HAP-1 (cell line): ENCODE results near the gene FNIP2.
"Not testable (repeated sequence)": the region's sequence is repeated elsewhere in the genome, so short reads cannot be mapped to it uniquely, and the experiment has no call there.

Experiments used
- DNase-seq, 2 experiments: peaks; one replicate each; pipeline ENCODE4 v3.0.0-alpha.2; 2016 to 2020; ENCODE audit warnings: low spot score in 2 of 2
- H3K27me3 ChIP-seq: fragments of 250-450 bp; sonication (Bioruptor Pico); 2 replicates; pipeline ENCODE4 v1.5.1; 2020; ENCODE audit warnings: low read depth, mild to moderate bottlenecking, moderate library complexity
- H3K36me3 ChIP-seq: fragments of 250-450 bp; sonication (Bioruptor Pico); replicated peaks from 2 replicates; pipeline ENCODE4 v1.5.1; 2020; ENCODE audit warnings: mild to moderate bottlenecking
- H3K4me1 ChIP-seq: fragments of 250-450 bp; sonication (Bioruptor Pico); 2 replicates; pipeline ENCODE4 v1.5.1; 2020; ENCODE audit warnings: mild to moderate bottlenecking
- H3K4me3 ChIP-seq: fragments of 250-450 bp; sonication (Bioruptor Pico); 2 replicates; pipeline ENCODE4 v1.5.1; 2020; ENCODE audit warnings: mild to moderate bottlenecking, moderate library complexity
- H3K9me3 ChIP-seq: fragments of 250-450 bp; sonication (Bioruptor Pico); 2 replicates; pipeline ENCODE4 v1.5.1; 2020; ENCODE audit warnings: mild to moderate bottlenecking, moderate library complexity
- in situ Hi-C: fragments of 300-500 bp; cut with MboI; formaldehyde crosslinking; loops from 3 replicates; pipeline ENCODE4 v1.14.3; 2020; ENCODE audit warnings: low sequenced_read_pairs, inconsistent platforms, mixed read lengths

Gene FNIP2

GRCh38 chr4:158819942-158820786 lies 51.3 kb downstream of the FNIP2 start:
- Histone ChIP-seq H3K4me1 (peaks cover 8% of the 10 kb centered on the region), H3K27me3 (no peaks in the 10 kb centered on the region), H3K4me3 (no peak overlapping the region), H3K9me3 (no peaks in the 10 kb centered on the region), H3K36me3 (no peaks in the 10 kb centered on the region)
- DNase-seq, result no peak
- in situ Hi-C loops, result no loop called here

- DNase-seq, result no peak
- H3K4me3 ChIP-seq, result no peak overlapping the region
- H3K4me1 ChIP-seq, result peaks cover 8% of the 10 kb centered on the region
- no peaks in the 10 kb centered on the region for H3K9me3 ChIP-seq
- no peaks in the 10 kb centered on the region for H3K27me3 ChIP-seq
- in situ Hi-C loops, result no loop called here
- 0 out of 2 replicates have a peak, but pooled peaks cover 3% of the 10 kb centered on the region for H3K36me3 ChIP-seq
These were observed 52.6 kb downstream of the FNIP2 start for GRCh38 chr4:158821228-158821971.

- H3K9me3 ChIP-seq, result no peaks in the 10 kb centered on the region
- no peaks in the 10 kb centered on the region for H3K27me3 ChIP-seq
- in situ Hi-C loops, result no loop called here
- no peak for DNase-seq
- no peak overlapping the region for H3K4me3 ChIP-seq
- H3K36me3 ChIP-seq, result 0 out of 2 replicates have a peak, but pooled peaks cover 3% of the 10 kb centered on the region
- peaks cover 8% of the 10 kb centered on the region for H3K4me1 ChIP-seq
These were observed 53.5 kb downstream of the FNIP2 start for GRCh38 chr4:158822348-158822747.

- peaks cover under 1% of the 10 kb centered on the region; the same call in 1 of the 2 replicates for H3K4me1 ChIP-seq
These were observed 54.6 kb downstream of the FNIP2 start for GRCh38 chr4:158823461-158823873.

GRCh38 chr4:158824425-158825274 lies 55.8 kb downstream of the FNIP2 start:
- DNase-seq, result no peak
- no peak overlapping the region for H3K4me3 ChIP-seq
- no peaks in the 10 kb centered on the region for H3K9me3 ChIP-seq
- in situ Hi-C loops, result no loop called here
- H3K27me3 ChIP-seq, result no peaks in the 10 kb centered on the region
- no peaks in the 10 kb centered on the region for H3K4me1 ChIP-seq
- 0 out of 2 replicates have a peak, but pooled peaks cover 3% of the 10 kb centered on the region for H3K36me3 ChIP-seq

More at GRCh38 chr4:158823461-158823873, 54.6 kb downstream of the FNIP2 start:
- H3K36me3 ChIP-seq, result 0 out of 2 replicates have a peak, but pooled peaks cover 3% of the 10 kb centered on the region
- no peak for DNase-seq
- no peaks in the 10 kb centered on the region for H3K9me3 ChIP-seq
- in situ Hi-C loops, result no loop called here
- H3K4me3 ChIP-seq, result no peak overlapping the region
- no peaks in the 10 kb centered on the region for H3K27me3 ChIP-seq

GRCh38 chr4:158825433-158826036 lies 56.7 kb downstream of the FNIP2 start:
- DNase-seq, result no peak
- H3K36me3 ChIP-seq, result 0 out of 2 replicates have a peak, but pooled peaks cover 3% of the 10 kb centered on the region
- H3K27me3 ChIP-seq, result no peaks in the 10 kb centered on the region
- H3K9me3 ChIP-seq, result no peaks in the 10 kb centered on the region
- H3K4me3 ChIP-seq, result no peak overlapping the region
- in situ Hi-C loops, result no loop called here
- H3K4me1 ChIP-seq, result no peaks in the 10 kb centered on the region

- H3K27me3 ChIP-seq, result no peaks in the 10 kb centered on the region
- no peak overlapping the region for H3K4me3 ChIP-seq
- no peaks in the 10 kb centered on the region for H3K4me1 ChIP-seq
- no peaks in the 10 kb centered on the region for H3K9me3 ChIP-seq
- 0 out of 2 replicates have a peak, but pooled peaks cover 3% of the 10 kb centered on the region for H3K36me3 ChIP-seq
- DNase-seq, result no peak
- in situ Hi-C loops, result no loop called here
These were observed 57.2 kb downstream of the FNIP2 start for GRCh38 chr4:158826057-158826456.

GRCh38 chr4:158826882-158827281 lies 58.1 kb downstream of the FNIP2 start:
- Histone ChIP-seq H3K9me3 (no peaks in the 10 kb centered on the region), H3K27me3 (no peaks in the 10 kb centered on the region), H3K4me3 (no peak overlapping the region), H3K4me1 (no peaks in the 10 kb centered on the region), H3K36me3 (0 out of 2 replicates have a peak, but pooled peaks cover 3% of the 10 kb centered on the region)
- DNase-seq, result no peak
- in situ Hi-C loops, result no loop called here

- in situ Hi-C loops, result no loop called here
- Histone ChIP-seq H3K4me1 (no peaks in the 10 kb centered on the region), H3K27me3 (no peaks in the 10 kb centered on the region), H3K4me3 (no peak overlapping the region), H3K36me3 (0 out of 2 replicates have a peak, but pooled peaks cover 3% of the 10 kb centered on the region), H3K9me3 (no peaks in the 10 kb centered on the region)
- no peak for DNase-seq
These were observed 58.7 kb downstream of the FNIP2 start for GRCh38 chr4:158827543-158827981.

GRCh38 chr4:158828151-158828550 lies 59.3 kb downstream of the FNIP2 start:
- H3K4me3 ChIP-seq, H3K9me3 ChIP-seq, H3K27me3 ChIP-seq, in situ Hi-C loops, H3K36me3 ChIP-seq, DNase-seq, H3K4me1 ChIP-seq: not testable (repeated sequence)

- no peak overlapping the region for H3K4me3 ChIP-seq
- H3K4me1 ChIP-seq, result no peaks in the 10 kb centered on the region
- in situ Hi-C loops, result no loop called here
- no peak for DNase-seq
- 0 out of 2 replicates have a peak, but pooled peaks cover 3% of the 10 kb centered on the region for H3K36me3 ChIP-seq
- H3K27me3 ChIP-seq, result no peaks in the 10 kb centered on the region
- H3K9me3 ChIP-seq, result no peaks in the 10 kb centered on the region
These were observed 60.4 kb downstream of the FNIP2 start for GRCh38 chr4:158829254-158829653.

- Histone ChIP-seq H3K36me3 (no peaks in the 10 kb centered on the region), H3K4me3 (no peak overlapping the region), H3K9me3 (no peaks in the 10 kb centered on the region), H3K27me3 (no peaks in the 10 kb centered on the region), H3K4me1 (no peaks in the 10 kb centered on the region)
- DNase-seq, result no peak
- in situ Hi-C loops, result no loop called here
These were observed 64.8 kb downstream of the FNIP2 start for GRCh38 chr4:158833602-158834001.
